Activated naive CD8-positive, alpha-beta T cell treated with anti-CD3 and anti-CD28 coated beads, Interleukin-2, amount 50 U/mL, for 16 hours (primary cell): ENCODE results near the gene PTPRN2.
"Not testable (repeated sequence)": the region's sequence is repeated elsewhere in the genome, so short reads cannot be mapped to it uniquely, and the experiment has no call there.

Source experiments
- DNase-seq: peaks from one replicate; pipeline ENCODE4 v3.0.0-alpha.2; 2020; ENCODE audit warnings: low read depth, low spot score

Gene PTPRN2

GRCh38 chr7:158385496-158386354 is 201.9 kb downstream of the PTPRN2 start:
- DNase-seq: not testable (repeated sequence)

- DNase-seq: no peak
Measured at GRCh38 chr7:158384746-158385145, 202.9 kb downstream of the PTPRN2 start.

GRCh38 chr7:158383665-158384064 is 204.0 kb downstream of the PTPRN2 start:
- no peak for DNase-seq

GRCh38 chr7:158382363-158383254 is 205.0 kb downstream of the PTPRN2 start:
- no peak for DNase-seq

- no peak for DNase-seq
Measured at GRCh38 chr7:158381956-158382355, 205.7 kb downstream of the PTPRN2 start.

GRCh38 chr7:158378978-158379377 is 208.6 kb downstream of the PTPRN2 start:
- DNase-seq: no peak

GRCh38 chr7:158377800-158378623 is 209.6 kb downstream of the PTPRN2 start:
- DNase-seq: no peak

- not testable (repeated sequence) for DNase-seq
Measured at GRCh38 chr7:158376839-158377186, 210.8 kb downstream of the PTPRN2 start.

- DNase-seq: not testable (repeated sequence)
Measured at GRCh38 chr7:158376146-158376838, 211.3 kb downstream of the PTPRN2 start.

GRCh38 chr7:158375034-158375433 is 212.6 kb downstream of the PTPRN2 start:
- no peak for DNase-seq

GRCh38 chr7:158374586-158374985 is 213.0 kb downstream of the PTPRN2 start:
- no peak for DNase-seq

GRCh38 chr7:158374146-158374545 is 213.5 kb downstream of the PTPRN2 start:
- DNase-seq: no peak

GRCh38 chr7:158373476-158374133 is 214.0 kb downstream of the PTPRN2 start:
- DNase-seq: no peak

- no peak for DNase-seq
Measured at GRCh38 chr7:158372400-158373342, 215.0 kb downstream of the PTPRN2 start.

- no peak for DNase-seq
Measured at GRCh38 chr7:158371856-158372255, 215.8 kb downstream of the PTPRN2 start.

GRCh38 chr7:158369866-158370265 is 217.8 kb downstream of the PTPRN2 start:
- no peak for DNase-seq

GRCh38 chr7:158369290-158369689 is 218.3 kb downstream of the PTPRN2 start:
- no peak for DNase-seq

- DNase-seq: no peak
Measured at GRCh38 chr7:158368449-158368848, 219.2 kb downstream of the PTPRN2 start.

- no peak for DNase-seq
Measured at GRCh38 chr7:158367634-158367982, 220.0 kb downstream of the PTPRN2 start.
